ENCODE results near the gene TUBA1A.
"Not testable (repeated sequence)": the region's sequence is repeated elsewhere in the genome, so short reads cannot be mapped to it uniquely, and the experiment has no call there.

Gene TUBA1A

DNA sequence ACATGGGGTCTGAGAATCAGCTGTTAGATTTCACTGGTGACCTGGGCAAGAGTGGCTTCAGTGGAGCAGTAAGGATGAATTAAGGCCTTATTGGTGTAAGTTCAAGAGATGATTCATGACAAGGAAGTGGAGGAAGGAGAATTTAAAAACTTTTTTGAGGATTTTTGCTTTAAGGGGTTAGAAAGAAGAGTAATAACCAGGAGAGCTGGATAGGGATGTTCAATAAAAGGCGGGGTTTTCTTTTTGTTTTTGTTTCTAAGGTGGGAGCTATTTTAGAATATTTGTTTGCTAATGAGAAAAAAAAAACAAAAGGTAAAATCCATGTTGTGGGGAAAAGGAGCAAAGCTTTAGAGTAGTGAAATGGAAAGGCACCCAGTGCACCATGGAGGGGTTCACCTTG, 42.5 kb downstream of the TUBA1A start:
- DNase-seq = no peak

DNA sequence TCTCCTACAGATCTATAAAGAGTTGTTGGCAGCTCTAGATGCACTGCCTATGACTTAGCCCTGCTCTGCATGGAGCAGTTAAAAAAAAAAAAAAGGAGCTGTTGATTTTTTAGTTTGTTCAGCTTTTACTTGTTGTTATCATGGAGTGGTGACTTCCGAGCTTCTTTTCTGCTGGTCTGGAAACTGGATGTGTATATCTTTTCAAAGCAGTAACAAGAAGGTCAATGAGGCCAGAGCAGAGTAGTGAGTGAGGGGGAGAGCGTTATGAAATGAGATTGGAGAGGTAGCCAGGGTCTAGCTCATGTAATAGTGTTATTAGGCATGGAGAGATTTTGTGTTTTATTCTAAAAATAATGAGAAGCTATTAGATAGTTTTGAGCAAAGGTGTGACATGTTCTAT, 44.5 kb downstream of the TUBA1A start:
- DNase-seq = no peak

GRCh38 chr12:49138999-49139398, 49.9 kb downstream of the TUBA1A start:
- no peak for DNase-seq

DNA sequence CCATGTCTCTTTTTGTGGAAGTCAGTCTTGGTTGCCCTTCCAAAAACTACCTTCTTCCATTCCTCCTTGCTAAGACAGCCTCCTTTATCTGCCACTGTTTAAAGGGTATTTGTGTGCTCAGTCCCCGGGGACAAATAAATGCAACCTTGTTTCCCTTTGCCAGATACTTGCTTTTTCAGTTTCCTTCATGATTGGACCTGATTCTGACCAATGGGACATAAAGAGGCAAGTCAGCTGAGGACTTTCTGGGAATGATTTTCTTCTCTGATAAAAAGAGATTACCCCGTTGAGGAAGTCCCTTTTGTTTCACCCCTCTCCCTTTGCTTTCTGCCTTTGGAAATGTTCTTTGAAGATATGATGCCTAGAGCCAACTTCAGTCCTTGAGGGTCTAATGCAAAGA, 50.3 kb downstream of the TUBA1A start:
- DNase-seq = no peak

- DNase-seq = no peak
Measured at GRCh38 chr12:49137476-49137875, 51.4 kb downstream of the TUBA1A start.

- not testable (repeated sequence) for DNase-seq
Measured at GRCh38 chr12:49136997-49137396, 51.9 kb downstream of the TUBA1A start.

Data from NCI-H1092 (cell line).